ENCODE results near the gene DDC.
"Not testable (repeated sequence)": the region's sequence is repeated elsewhere in the genome, so short reads cannot be mapped to it uniquely, and the experiment has no call there.

The DDC gene

DNA sequence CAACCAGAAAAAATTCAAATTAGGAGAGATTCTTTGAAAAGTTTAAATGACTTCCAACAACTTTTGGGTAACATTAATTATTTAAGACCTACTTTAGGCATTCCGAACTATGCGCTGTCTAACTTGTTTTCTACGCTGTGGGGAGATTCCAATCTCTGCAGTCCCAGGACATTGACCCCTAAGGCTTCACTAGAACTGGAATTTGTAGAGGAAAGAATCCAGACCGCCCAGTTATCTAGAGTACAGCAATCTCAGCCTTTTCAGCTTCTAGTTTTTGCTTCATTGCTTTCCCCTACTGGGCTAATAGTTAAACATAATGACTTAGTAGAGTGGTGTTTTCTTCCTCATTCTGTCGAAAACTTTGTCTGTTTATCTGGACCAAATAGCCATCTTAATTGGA, 14.9 kb upstream of the DDC start:
- no peak overlapping the region for H3K4me2 ChIP-seq (ENCODE audit: low read length)
- TF ChIP-seq EZH2phosphoT487 (IDR thresholded peaks at IDR 0.05; ENCODE audit: low read depth), result no peak
- no peak for TF ChIP-seq CTCF (IDR thresholded peaks at IDR 0.05; ENCODE audit: low read depth, low read length)
- no peak overlapping the region for H3K4me3 ChIP-seq (ENCODE audit: low read length)
- H3K9me3 ChIP-seq (ENCODE audit: insufficient read depth, low read length), result no peaks in the 10 kb centered on the region
- no peaks in the 10 kb centered on the region for H3K4me1 ChIP-seq (ENCODE audit: low read length)
- H3K79me2 ChIP-seq (ENCODE audit: low read length), result no peaks in the 10 kb centered on the region
- H4K20me1 ChIP-seq (ENCODE audit: insufficient read depth, low read length), result no peaks in the 10 kb centered on the region
- peaks cover 6% of the 10 kb centered on the region; the same call in 1 of the 2 replicates for H3K27me3 ChIP-seq (ENCODE audit: low read depth, low read length)
- H3K9ac ChIP-seq (ENCODE audit: low read length), result no peak overlapping the region
- H3K36me3 ChIP-seq (replicated peaks; ENCODE audit: low read depth, low read length), result no peaks in the 10 kb centered on the region
- no peak overlapping the region for H3K27ac ChIP-seq (ENCODE audit: low read length)
- no peak overlapping the region for H2AFZ ChIP-seq (ENCODE audit: low read depth, low read length)

DNA sequence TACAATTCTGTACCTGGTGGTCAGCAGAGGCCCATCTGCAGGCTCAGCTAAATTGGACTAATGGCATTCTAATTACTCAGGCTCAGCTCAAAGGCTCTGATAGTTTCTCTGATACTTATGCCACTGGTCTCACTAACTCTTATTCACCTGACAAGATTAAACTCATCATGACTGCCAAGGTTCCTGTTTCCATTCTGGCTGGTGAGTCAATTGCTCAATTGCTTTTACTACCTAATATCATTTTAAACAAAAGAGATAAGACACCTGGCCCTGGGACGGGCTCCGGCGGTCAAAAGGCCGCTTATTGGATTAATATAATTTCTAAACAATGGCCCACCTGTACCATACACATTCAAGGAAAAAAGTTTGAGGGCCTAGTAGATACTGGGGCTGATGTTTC, 12.9 kb upstream of the DDC start:
- not testable (repeated sequence) for H3K4me1 ChIP-seq (ENCODE audit: low read length); H3K9me3 ChIP-seq (ENCODE audit: insufficient read depth, low read length); H3K9ac ChIP-seq (ENCODE audit: low read length); H3K79me2 ChIP-seq (ENCODE audit: low read length); H3K4me2 ChIP-seq (ENCODE audit: low read length); H4K20me1 ChIP-seq (ENCODE audit: insufficient read depth, low read length); H3K27me3 ChIP-seq (ENCODE audit: low read depth, low read length); H2AFZ ChIP-seq (ENCODE audit: low read depth, low read length); H3K36me3 ChIP-seq (replicated peaks; ENCODE audit: low read depth, low read length); H3K4me3 ChIP-seq (ENCODE audit: low read length); H3K27ac ChIP-seq (ENCODE audit: low read length)

- Histone ChIP-seq H3K79me2 (ENCODE audit: low read length) (no peaks in the 10 kb centered on the region), H2AFZ (ENCODE audit: low read depth, low read length) (no peak overlapping the region), H3K4me1 (ENCODE audit: low read length) (no peaks in the 10 kb centered on the region), H3K4me2 (ENCODE audit: low read length) (no peak overlapping the region), H3K9ac (ENCODE audit: low read length) (no peak overlapping the region), H4K20me1 (ENCODE audit: insufficient read depth, low read length) (no peaks in the 10 kb centered on the region), H3K9me3 (ENCODE audit: insufficient read depth, low read length) (no peaks in the 10 kb centered on the region), H3K27ac (ENCODE audit: low read length) (no peak overlapping the region), H3K4me3 (ENCODE audit: low read length) (no peak overlapping the region), H3K27me3 (ENCODE audit: low read depth, low read length) (peaks cover 6% of the 10 kb centered on the region; the same call in 1 of the 2 replicates), H3K36me3 (replicated peaks; ENCODE audit: low read depth, low read length) (no peaks in the 10 kb centered on the region)
- no peak for TF ChIP-seq EZH2phosphoT487 (IDR thresholded peaks at IDR 0.05; ENCODE audit: low read depth)
- no peak for TF ChIP-seq CTCF (IDR thresholded peaks at IDR 0.05; ENCODE audit: low read depth, low read length)
Measured at GRCh38 chr7:50577569-50577968, 12.4 kb upstream of the DDC start.

DNA sequence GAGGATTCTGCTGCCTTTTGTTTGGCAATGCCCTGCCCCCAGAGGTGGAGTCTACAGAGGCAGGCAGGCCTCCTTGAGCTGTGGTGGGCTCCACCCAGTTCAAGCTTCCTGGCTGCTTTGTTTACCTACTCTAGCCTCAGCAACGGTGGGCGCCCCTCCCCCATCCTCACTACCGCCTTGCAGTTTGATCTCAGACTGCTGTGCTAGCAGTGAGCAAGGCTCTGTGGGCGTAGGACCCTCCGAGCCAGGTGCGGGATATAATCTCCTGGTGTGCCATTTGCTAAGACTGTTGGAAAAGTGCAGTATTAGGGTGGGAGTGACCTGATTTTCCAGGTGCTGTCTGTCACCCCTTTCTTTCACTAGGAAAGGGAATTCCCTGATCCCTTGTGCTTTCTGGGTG, 11.2 kb upstream of the DDC start:
- not testable (repeated sequence) for H3K4me2 ChIP-seq (ENCODE audit: low read length); H4K20me1 ChIP-seq (ENCODE audit: insufficient read depth, low read length); H3K79me2 ChIP-seq (ENCODE audit: low read length); H3K4me1 ChIP-seq (ENCODE audit: low read length); H3K27ac ChIP-seq (ENCODE audit: low read length); H3K27me3 ChIP-seq (ENCODE audit: low read depth, low read length); H2AFZ ChIP-seq (ENCODE audit: low read depth, low read length); H3K36me3 ChIP-seq (replicated peaks; ENCODE audit: low read depth, low read length); H3K4me3 ChIP-seq (ENCODE audit: low read length); H3K9ac ChIP-seq (ENCODE audit: low read length); H3K9me3 ChIP-seq (ENCODE audit: insufficient read depth, low read length)

GRCh38 chr7:50567715-50568261, 2.6 kb upstream of the DDC start:
- H3K4me1 ChIP-seq (ENCODE audit: low read length), result no peaks in the 10 kb centered on the region
- H3K27me3 ChIP-seq (ENCODE audit: low read depth, low read length), result peaks cover 23% of the 10 kb centered on the region
- H3K4me3 ChIP-seq (ENCODE audit: low read length), result no peak overlapping the region
- no peaks in the 10 kb centered on the region for H3K36me3 ChIP-seq (replicated peaks; ENCODE audit: low read depth, low read length)
- no peaks in the 10 kb centered on the region for H4K20me1 ChIP-seq (ENCODE audit: insufficient read depth, low read length)
- no peak overlapping the region for H3K9ac ChIP-seq (ENCODE audit: low read length)
- no peak for TF ChIP-seq EZH2phosphoT487 (IDR thresholded peaks at IDR 0.05; ENCODE audit: low read depth)
- TF ChIP-seq CTCF (IDR thresholded peaks at IDR 0.05; ENCODE audit: low read depth, low read length), result no peak
- no peaks in the 10 kb centered on the region for H3K79me2 ChIP-seq (ENCODE audit: low read length)
- H3K4me2 ChIP-seq (ENCODE audit: low read length), result no peak overlapping the region
- H3K27ac ChIP-seq (ENCODE audit: low read length), result no peak overlapping the region
- no peaks in the 10 kb centered on the region for H3K9me3 ChIP-seq (ENCODE audit: insufficient read depth, low read length)
- H2AFZ ChIP-seq (ENCODE audit: low read depth, low read length), result no peak overlapping the region
